CD4-positive, alpha-beta T cell treated with Interleukin-6 for 4 hours (primary cell): ENCODE data around the gene FBXW10B.
"Not testable (repeated sequence)": the region's sequence is repeated elsewhere in the genome, so short reads cannot be mapped to it uniquely, and the experiment has no call there.

ENCODE experiments used
- DNase-seq: peaks from one replicate; pipeline ENCODE4 v3.0.0-alpha.2; 2020; ENCODE audit warnings: mixed read lengths

The FBXW10B gene

DNA sequence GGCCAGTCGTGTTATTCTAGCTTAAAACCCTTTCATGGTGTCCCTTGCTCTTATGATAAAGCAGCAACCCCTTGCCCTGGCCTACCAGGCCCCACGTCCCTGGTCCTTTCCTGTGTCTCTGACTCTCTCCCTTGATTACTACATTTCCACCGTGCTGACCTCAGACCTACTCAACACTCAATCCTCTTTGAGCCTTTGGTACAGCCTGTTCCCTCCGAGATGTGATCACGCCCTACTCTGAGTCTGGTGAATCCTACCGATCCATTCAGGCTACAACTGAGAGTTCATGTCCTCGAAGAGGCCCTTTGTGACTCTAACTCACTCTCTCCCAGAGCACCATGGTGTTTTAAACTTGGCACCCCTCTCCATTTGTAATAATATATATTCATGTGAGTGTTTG is 10.5 kb upstream of the FBXW10B start:
- not testable (repeated sequence) for DNase-seq

DNA sequence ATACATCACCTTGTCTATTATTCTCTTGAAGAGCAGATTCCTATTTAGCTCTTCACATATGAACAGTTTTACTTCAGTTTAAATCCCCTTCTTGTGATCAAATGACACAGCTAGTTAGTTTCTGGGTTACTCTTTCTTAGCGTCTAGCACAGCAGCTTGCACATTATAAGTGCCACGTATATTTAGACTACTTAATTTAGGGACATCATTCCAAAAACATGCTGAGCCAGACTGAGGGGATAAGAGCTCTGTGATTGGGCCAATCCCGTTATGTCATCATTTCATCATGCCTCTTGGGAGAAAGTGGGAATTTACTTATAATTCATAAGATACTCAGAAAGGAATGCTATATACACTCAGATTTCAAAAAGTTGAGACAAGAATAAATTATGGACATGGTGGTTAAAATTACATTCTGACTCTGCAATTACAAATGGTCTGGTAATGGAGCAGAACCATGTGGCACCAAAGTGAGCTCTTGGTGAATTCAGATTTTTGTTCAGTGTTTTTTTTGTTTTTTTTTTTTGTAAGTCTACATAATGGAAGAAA is 4.2 kb upstream of the FBXW10B start:
- not testable (repeated sequence) for DNase-seq

DNA sequence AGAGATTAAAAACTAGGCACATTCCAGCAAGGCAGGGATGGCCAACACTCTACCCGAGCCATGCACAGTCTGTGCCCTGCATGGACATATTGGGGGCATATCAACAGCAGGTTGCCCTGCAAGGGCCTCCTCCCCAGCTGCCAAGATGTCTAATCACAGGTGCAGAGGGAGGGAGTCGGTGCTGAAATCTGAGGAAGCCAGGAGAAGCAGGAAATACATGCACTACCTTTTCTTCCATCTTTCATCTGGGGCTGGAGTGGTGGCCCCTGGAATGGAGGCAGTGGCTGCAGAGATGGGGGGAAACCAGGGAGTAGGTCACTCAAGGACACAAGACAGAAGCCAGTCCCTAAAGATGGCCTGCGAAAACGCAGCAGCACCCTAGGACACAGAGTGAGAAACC is 3.8 kb upstream of the FBXW10B start:
- not testable (repeated sequence) for DNase-seq

DNA sequence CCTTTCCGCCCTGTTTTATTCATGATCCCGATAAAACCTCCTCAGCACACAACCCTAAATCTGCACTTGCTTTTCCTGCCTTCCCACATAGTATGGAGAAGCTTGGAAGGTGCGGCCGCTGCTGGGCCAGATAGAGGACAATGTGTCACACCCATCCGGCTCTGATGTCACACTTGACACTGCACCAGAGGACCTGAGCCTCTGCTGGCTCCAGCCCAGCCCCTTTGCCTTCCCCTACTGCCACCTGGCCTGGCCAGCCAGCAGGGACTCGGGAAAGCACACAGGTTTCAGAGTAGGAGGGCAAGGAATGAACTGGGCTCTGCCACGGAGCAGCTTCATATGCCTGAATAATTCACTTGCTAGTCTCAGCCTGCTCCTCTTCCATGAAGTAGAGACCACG is 2.6 kb upstream of the FBXW10B start:
- DNase-seq = not testable (repeated sequence)

DNA sequence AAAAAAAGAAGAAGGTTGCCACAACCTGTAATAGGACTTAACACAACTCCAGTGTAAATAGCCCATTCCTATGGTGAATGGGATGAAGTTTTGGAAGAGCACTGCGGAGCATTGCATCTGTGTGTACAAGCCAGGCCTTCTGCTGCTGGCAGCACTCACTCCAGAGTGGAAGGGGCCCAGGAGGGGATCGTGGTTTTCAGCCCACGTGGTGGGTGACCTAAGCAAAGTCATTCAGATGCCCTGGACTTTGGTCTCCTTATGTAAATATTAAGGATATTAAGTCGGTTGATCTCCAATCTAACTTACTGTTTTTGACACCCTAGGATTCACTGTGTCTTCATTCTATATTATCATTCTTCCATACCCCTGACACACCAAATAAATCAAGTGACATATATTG is 2.7 kb downstream of the FBXW10B start:
- DNase-seq = not testable (repeated sequence)

DNA sequence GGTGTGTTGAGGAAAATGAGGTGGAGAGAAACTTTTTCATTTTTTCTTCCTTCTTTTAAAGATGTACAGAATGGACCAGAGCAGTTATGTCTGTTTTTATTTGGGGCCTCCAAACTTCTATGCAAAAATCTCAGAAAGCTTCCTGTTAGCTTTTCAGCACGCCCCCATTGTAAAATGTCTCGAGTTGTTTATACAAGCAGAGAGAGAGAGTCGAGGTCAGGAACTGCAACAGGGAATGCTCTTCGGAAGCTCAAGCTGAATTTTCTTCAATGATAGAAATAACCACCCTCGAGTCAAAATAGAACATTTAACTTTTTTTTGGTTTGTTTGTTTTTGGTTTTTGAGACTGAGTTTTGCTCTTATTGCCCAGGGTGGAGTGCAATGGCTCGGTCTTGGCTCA is 3.7 kb downstream of the FBXW10B start:
- DNase-seq = not testable (repeated sequence)

DNA sequence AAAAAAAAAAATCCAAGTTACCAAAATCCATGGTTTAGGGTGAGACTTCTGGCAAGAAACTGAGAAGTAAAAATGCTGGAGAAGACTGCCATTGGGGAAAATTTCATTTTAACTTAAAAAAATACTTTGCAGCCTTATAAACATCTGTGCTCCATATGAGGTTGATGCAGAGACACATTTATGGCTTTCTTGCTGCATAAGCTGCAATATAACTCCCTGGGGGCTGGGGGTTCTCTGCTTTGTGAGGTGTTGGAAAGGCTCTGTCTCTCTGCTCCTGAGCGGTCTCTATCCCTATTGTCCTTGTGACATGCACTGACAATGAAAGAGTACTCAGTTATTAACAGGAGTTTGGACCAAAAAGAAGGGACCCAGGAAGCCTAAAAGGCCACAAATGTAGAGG is 6.4 kb downstream of the FBXW10B start:
- DNase-seq = not testable (repeated sequence)

DNA sequence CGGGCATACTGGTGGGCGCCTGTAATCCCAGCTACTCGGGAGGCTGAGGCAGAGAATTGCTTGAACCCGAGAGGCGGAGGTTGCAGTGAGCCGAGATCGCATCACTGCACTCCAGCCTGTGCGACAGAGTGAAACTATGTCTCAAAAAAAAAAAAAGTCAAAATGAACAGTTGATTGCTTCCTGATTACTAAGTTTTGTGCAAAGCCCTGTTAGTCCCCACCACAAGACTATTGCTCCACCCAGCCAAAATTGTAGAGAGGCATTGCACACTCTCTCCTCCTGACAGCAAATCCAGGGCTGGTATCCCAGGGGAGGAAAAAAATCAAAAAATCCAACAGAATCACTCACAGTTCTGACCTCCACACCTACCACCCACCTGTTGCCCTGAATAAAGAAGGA is 26.5 kb downstream of the FBXW10B start:
- DNase-seq = not testable (repeated sequence)

DNA sequence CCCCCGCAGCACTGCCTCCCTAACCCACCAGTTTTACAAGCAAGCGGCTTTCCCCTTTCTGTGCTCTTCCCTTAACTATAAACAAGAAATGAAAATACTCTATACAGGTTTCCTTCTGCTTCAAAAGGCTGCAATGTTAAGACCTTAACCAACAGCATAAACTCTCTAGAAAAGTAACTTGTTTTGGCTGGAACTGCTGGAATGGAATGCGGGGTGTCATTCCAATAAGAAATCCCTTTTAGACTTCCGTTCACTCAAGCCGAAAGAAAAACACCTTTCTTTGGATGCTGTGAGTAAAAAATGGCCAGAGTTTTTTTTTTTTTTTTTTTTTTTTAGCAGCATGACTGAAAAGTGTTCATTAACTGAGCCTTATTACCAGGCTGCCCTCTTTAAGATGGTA is 27.5 kb downstream of the FBXW10B start:
- DNase-seq = peak; percentile 1

DNA sequence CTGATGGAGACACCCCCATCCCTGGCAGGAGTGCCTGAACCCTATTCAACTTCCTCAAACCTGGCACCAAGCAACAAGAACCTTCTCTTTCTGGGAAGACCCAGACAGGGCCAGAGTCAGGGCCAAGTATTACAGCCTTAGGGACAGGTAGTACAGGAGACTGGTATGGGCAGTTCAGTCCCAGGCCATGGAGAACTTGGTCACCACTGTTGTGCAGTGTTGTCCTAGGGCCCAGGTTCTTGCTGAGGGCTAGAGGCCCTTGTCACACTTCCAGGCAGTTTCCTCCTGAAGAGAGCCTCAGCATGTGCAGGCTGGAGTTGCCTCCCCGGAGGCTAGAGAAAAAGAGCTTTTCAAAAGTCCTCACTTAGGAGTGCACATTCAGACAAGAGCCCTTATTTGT is 28.7 kb downstream of the FBXW10B start:
- DNase-seq = not testable (repeated sequence)

DNA sequence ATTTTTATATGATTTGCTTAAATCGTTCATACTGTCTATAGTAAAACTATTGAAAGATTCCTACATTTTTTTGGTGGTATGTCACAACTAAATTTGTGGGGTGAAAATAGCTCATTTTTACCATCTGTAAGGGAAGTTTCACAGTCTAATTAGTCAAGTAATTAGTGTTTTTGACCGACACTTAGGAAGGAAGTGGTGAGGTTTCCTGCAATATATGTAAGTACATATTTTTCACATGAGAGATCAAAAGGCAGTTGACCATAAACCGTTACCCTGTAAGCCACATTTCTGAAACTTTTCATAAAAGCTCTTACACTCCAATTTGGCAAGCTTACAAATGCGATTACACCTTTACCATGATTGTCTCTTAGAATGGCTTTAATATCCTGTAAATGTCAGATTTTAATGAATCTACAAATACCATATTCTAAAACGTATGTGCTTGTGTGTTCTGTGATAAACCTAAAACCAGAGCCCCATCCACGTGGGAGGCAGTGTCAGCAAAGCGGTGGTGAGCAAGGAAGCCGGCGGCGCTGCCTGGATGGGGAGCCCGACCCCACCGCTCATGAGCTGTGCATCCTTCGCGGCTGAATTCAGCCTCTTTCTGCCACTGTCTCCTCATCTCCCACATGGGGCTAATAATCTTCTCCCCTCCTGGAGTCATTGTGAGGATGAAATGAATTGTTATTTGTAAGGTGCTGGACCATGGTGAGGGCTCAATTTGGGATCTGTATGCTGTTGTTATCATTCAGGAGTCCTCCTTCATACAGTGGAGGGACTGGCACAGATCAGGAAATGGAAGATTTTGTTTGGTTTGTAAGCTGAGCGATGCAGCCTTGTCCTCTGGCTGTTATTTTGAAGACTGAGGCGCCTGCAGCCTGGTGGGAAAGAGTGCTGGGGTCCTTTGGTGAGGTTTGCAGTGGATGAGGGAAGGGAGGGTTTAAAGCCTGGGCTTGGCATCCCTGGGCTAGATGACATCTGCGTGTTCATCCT is 29.7 kb downstream of the FBXW10B start:
- DNase-seq = peak; percentile 16

DNA sequence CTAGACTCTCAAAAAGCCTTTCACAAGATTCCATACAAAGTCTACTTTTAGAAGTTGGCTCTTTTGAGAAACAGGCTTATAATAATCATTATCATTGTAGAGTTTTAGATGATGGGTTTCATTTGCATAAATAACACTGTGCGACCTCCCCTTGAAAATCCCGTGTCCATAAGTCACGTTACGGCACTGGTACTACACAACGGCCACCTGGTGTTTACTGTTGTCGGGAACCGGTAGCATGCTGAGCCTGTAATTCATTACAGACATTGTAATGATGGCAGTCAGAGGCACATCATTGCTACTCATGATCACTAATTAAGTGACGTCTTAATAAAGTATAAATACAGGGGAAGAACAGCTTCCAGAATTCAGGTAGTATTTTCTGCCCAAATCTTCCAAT is 31.5 kb downstream of the FBXW10B start:
- not testable (repeated sequence) for DNase-seq

DNA sequence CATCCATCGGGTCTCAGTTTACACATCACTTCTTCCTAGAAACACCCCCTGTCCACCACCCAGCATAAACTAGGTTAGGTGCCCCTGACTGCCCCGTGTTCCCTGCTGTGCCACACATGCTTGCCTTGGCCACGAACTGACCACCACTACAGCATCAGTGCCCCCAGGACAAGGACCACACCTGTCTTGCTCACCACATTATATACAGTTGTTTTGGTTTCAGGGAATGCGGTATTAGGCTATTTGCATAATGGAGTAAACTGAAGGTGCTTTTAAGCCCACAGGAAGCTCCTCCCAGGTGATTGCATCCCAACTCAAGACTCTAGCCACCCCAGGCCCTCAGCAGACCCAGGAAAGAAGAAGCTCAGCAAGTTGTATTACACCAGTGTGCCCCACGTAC is 36.2 kb downstream of the FBXW10B start:
- not testable (repeated sequence) for DNase-seq

DNA sequence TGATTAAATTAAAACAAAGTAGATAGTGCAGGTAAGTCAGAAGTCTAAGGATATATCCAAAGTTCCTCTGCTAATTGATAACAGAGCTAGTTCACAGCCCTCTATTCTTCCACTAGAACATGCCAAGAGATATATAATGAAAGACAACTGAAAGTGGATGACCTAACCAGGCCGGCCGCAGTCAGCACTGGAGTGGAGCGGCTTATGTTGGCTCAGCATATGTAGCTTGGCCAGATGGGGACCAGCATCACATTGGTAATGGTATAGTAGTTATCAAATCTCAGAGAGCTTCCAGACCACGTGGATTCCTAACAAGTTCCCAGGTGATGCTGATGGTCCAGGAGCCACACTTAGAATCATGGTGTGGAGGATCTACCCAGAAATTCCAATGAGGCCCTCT is 38.0 kb downstream of the FBXW10B start:
- DNase-seq = not testable (repeated sequence)

DNA sequence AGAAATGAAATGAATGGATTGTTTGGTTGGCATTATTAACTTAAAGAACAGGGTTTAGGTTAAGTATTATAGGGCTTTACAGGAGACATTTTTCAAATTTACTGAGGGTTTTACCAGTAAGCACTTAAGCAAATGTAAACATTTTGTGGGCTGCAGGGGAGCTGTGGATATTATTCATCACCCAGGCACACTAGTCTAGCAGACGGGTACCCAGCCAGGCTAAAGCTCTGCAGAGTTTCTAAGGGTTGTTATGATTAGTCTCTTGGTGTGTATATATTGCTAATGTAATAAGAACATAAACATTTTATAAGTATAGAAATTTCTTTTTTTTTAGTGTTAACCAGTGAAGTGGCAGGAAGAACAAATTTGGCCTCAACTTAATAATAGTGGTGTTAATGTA is 42.7 kb downstream of the FBXW10B start:
- not testable (repeated sequence) for DNase-seq

DNA sequence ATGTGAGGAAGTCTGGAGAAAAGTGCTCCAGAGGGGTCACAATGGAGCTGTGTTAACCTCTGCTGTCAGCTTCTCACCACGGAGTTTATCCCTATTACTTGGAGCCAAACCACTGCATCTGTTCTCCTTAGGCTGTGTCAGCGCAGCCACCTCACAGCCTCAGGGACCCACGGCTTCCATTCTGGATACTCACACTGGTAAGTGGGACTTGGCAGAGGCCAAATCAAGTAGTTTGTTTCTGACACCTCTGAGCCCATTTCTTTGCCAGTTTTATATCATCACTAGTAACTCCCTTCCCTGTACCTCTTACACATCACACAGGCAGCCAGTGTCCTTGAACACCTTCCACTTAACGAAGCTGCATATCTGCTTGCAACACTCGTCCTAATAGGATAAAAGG is 44.8 kb downstream of the FBXW10B start:
- not testable (repeated sequence) for DNase-seq

DNA sequence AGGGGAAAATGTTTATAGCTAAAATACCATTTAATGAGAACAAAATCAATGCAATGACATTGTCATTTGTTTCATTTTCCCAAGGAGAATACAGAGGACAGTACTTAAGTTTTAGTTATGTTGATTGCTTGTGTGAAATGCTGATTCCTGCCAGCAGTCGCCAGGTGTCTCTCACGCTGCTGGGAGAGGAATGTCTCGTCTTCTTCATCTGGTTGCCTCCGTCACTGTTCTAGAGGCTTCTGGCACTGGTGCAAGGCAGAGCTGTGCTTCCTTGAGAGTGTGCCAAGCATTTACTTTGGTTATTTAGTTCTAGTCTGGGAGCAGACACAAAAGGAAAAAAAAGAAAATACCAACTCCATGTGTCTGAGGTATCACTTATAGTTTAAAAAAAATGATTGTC is 45.6 kb downstream of the FBXW10B start:
- not testable (repeated sequence) for DNase-seq
